ENCODE results near the gene LIN7C.

- TF ChIP-seq CTCF (conservative IDR thresholded peaks at IDR 0.05; ENCODE audit: low read depth, low read length) (no peak), EZH2 (IDR thresholded peaks at IDR 0.05; ENCODE audit: low read length, unreplicated experiment) (no peak)
Measured at GRCh38 chr11:27509908-27510307, 3.3 kb upstream of the LIN7C start.
